Fibroblast of lung (primary cell): ENCODE measurements around the gene CHURC1.

Experiments used
- CTCF ChIP-seq, 2 donors: IDR thresholded peaks in 1 of 2; conservative IDR thresholded peaks in 1 of 2; 1 replicate in 1 of 2; 2 replicates in 1 of 2; pipeline ENCODE4 v1.5.1; 2011 to 2012; ENCODE audit warnings: low read length in 2 of 2, control low read depth in 1 of 2, inconsistent platforms in 1 of 2, low read depth in 1 of 2, mild to moderate bottlenecking in 1 of 2
- EZH2 ChIP-seq: IDR thresholded peaks from 2 replicates; pipeline ENCODE4 v1.5.1; 2012; ENCODE audit warnings: low read length, control low read depth, mild to moderate bottlenecking; ENCODE audit errors: missing control alignments

- TF ChIP-seq CTCF (conservative IDR thresholded peaks at IDR 0.05 in 1 of 2, IDR thresholded peaks at IDR 0.05 in 1 of 2; ENCODE audit: low read depth in 1 of 2, low read length in 2 of 2) = no peak
- TF ChIP-seq EZH2 = no peak
Observed at GRCh38 chr14:64966976-64967375, 52.7 kb downstream of the CHURC1 start.
